CD14-positive monocyte (primary cell): ENCODE data around the gene SLC1A7. TPM values are rescaled to one million over a fixed set of nuclear protein-coding genes. Genes with fewer than 3 reads are reported as not detected.

ENCODE experiments used
- DNase-seq, 3 donors: peaks; one replicate each; pipeline ENCODE4 v3.0.0-alpha.2; 2011 to 2022
- H2AFZ ChIP-seq: 2 replicates; pipeline ENCODE4 v1.6.0; 2012; ENCODE audit warnings: mild to moderate bottlenecking, low read depth, low read length, inconsistent platforms; ENCODE audit not compliant: insufficient read depth, poor library complexity, severe bottlenecking
- H3K27ac ChIP-seq, 2 donors: 1 replicate in 1 of 2; 2 replicates in 1 of 2; pipeline ENCODE4 v1.5.1; 2012 to 2013; ENCODE audit warnings: low read length in 2 of 2, control low read depth in 1 of 2, inconsistent platforms in 1 of 2, low read depth in 1 of 2, mild to moderate bottlenecking in 1 of 2
- H3K27me3 ChIP-seq, 2 donors: one replicate each; pipeline versions ENCODE4 v1.6.0 to v1.6.1; 2011 to 2013; ENCODE audit warnings: low read length in 2 of 2; ENCODE audit not compliant: control insufficient read depth in 2 of 2, insufficient read depth in 2 of 2
- H3K36me3 ChIP-seq, 2 donors: replicated peaks in 1 of 2; 1 replicate in 1 of 2; 2 replicates in 1 of 2; pipeline versions ENCODE4 v1.5.1 to v1.6.1; 2012 to 2013; ENCODE audit warnings: low read length in 2 of 2, control low read depth in 1 of 2, inconsistent platforms in 1 of 2, mild to moderate bottlenecking in 1 of 2; ENCODE audit not compliant: insufficient read depth in 2 of 2, control insufficient read depth in 1 of 2
- H3K4me1 ChIP-seq, 2 donors: 1 replicate in 1 of 2; 2 replicates in 1 of 2; pipeline versions ENCODE4 v1.5.1 to v1.6.1; 2012 to 2013; ENCODE audit warnings: low read length in 2 of 2, control low read depth in 1 of 2, inconsistent platforms in 1 of 2, mild to moderate bottlenecking in 1 of 2, moderate library complexity in 1 of 2; ENCODE audit not compliant: insufficient read depth in 2 of 2, control insufficient read depth in 1 of 2
- H3K4me2 ChIP-seq: replicated peaks from 2 replicates; pipeline ENCODE3; 2012; ENCODE audit warnings: low read length, moderate library complexity, mild to moderate bottlenecking; ENCODE audit not compliant: poor library complexity, severe bottlenecking; ENCODE audit errors: extremely low read depth
- H3K4me3 ChIP-seq, 3 experiments: fragments of 200-600 bp in 1 of 3; sonication (generic) in 1 of 3; replicated peaks in 1 of 3; 1 replicate in 2 of 3; 2 replicates in 1 of 3; pipeline ENCODE4 v1.5.1; 2011 to 2013; ENCODE audit warnings: low read length in 3 of 3, mild to moderate bottlenecking in 3 of 3, control low read depth in 2 of 3, low read depth in 2 of 3, inconsistent platforms in 1 of 3, moderate library complexity in 1 of 3
- H3K79me2 ChIP-seq: 2 replicates; pipeline ENCODE4 v1.6.0; 2012; ENCODE audit warnings: mild to moderate bottlenecking, control low read depth, inconsistent platforms, low read length, moderate library complexity; ENCODE audit not compliant: insufficient read depth
- H3K9ac ChIP-seq: 2 replicates; pipeline ENCODE4 v1.6.0; 2017; ENCODE audit warnings: low read length, mild to moderate bottlenecking; ENCODE audit not compliant: insufficient read depth, poor library complexity, severe bottlenecking
- H3K9me3 ChIP-seq, 2 donors: replicated peaks in 1 of 2; 1 replicate in 1 of 2; 2 replicates in 1 of 2; pipeline versions ENCODE4 v1.5.1 to v1.6.1; 2012 to 2013; ENCODE audit warnings: low read length in 2 of 2, control low read depth in 1 of 2; ENCODE audit not compliant: control insufficient read depth in 1 of 2, insufficient read depth in 1 of 2
- H4K20me1 ChIP-seq: 2 replicates; pipeline ENCODE4 v1.6.0; 2012; ENCODE audit warnings: mild to moderate bottlenecking, low read length, control low read depth, moderate library complexity; ENCODE audit not compliant: insufficient read depth
- H3K27ac Mint-ChIP-seq, 7 donors: one replicate each; pipeline ENCODE4 v1.8.0; 2020; ENCODE audit warnings: mild to moderate bottlenecking in 7 of 7, mixed read lengths in 7 of 7, moderate library complexity in 6 of 7, inconsistent platforms in 2 of 7
- H3K27me3 Mint-ChIP-seq, 3 donors: one replicate each; pipeline ENCODE4 v1.8.0; 2021 to 2022; ENCODE audit warnings: low read depth in 3 of 3, mild to moderate bottlenecking in 3 of 3, mixed read lengths in 3 of 3, moderate library complexity in 3 of 3, inconsistent platforms in 1 of 3
- H3K36me3 Mint-ChIP-seq, 2 donors: one replicate each; pipeline ENCODE4 v1.8.0; 2020; ENCODE audit warnings: mixed read lengths in 2 of 2, inconsistent platforms in 1 of 2, mild to moderate bottlenecking in 1 of 2
- H3K4me1 Mint-ChIP-seq: one replicate; pipeline ENCODE4 v1.8.0; 2020; ENCODE audit warnings: mild to moderate bottlenecking, mixed read lengths
- H3K4me3 Mint-ChIP-seq, 2 donors: one replicate each; pipeline ENCODE4 v1.8.0; 2020; ENCODE audit warnings: mild to moderate bottlenecking in 2 of 2, mixed read lengths in 2 of 2, moderate library complexity in 1 of 2
- H3K9me3 Mint-ChIP-seq, 7 donors: one replicate each; pipeline ENCODE4 v1.8.0; 2020 to 2022; ENCODE audit warnings: mixed read lengths in 7 of 7, mild to moderate bottlenecking in 6 of 7, moderate library complexity in 6 of 7, inconsistent platforms in 2 of 7
- WGBS: methylation state at CpG from one replicate; pipeline ENCODE4 v1.1.5; 2013; ENCODE audit warnings: missing lambda C conversion rate; ENCODE audit not compliant: insufficient coverage; 5-methylcytosine and 5-hydroxymethylcytosine counted together
- intact Hi-C, 2 donors: fragments of 100-400 bp; cut with micrococcal nuclease; formaldehyde crosslinking; loops; one replicate each; pipeline versions ENCODE4 v1.15.0 to v1.15.1; 2023
- polyA plus RNA-seq, 3 donors: library from polyadenylated mRNA; depleted of rRNA in 1 of 3; unstranded in 2 of 3; stranded (reverse) in 1 of 3; fragments of 300-500 nt in 2 of 3; fragments of >200 nt in 1 of 3; fragmentation: Illumina TruSeq in 2 of 3; gene quantifications; 1 replicate in 2 of 3; 2 replicates in 1 of 3; pipeline ENCODE4 v1.2.3, GENCODE V29; 2012 to 2021
- TF ChIP-seq, protein P1 (sequence below): fragments of 200-600 bp; IDR thresholded peaks from one replicate; pipeline ENCODE4 v1.8.0; 2022; ENCODE audit warnings: antibody characterized with exemption, mild to moderate bottlenecking

The SLC1A7 gene
- polyA plus RNA-seq, 3 donors, result not detected

DNA sequence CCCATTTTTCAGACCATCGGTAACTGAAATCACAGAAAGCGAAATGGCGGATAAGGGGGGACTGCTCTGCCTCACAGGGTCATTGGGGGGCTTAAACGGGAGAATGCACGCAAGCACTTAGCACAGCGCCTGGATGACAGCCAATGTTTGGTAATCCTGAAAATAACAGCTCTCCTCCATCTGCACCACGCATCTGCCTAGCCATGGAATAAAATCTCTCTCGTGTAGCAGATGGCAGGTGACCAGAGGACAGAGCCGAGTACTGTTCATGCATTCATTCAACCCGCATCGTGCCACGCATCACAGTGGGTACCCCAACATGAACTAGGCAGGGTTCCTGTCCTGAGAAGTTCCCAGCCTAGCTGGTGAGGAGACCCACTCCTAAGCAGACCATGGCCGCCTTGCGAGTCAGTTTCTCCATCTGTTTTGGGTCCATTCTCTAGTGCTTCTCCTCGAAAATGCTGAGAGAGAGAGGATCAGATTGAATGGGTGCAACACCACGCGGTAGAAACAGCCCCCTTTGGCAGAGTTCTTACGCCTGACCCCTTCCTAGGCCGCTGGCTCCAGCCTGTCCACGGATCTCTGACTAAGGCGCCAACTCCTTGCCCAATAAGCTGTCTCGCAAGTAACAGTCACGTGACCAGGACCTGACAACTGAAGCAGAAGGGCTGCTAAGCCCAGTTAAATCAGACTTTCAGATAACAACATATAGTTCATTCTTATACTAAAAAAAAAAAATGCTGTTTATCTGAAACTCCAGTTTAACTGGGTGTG, 7.3 kb downstream of the SLC1A7 start:
- H3K4me3 Mint-ChIP-seq, result no peak overlapping the region
- H3K27ac Mint-ChIP-seq, result no peak overlapping the region
- no peak overlapping the region for H3K4me3 ChIP-seq
- intact Hi-C loops, result no loop called here
- no peaks in the 10 kb centered on the region for H3K36me3 ChIP-seq
- no peaks in the 10 kb centered on the region for H3K79me2 ChIP-seq
- no peak overlapping the region for H3K27ac ChIP-seq
- H3K4me1 Mint-ChIP-seq, result peaks cover 5% of the 10 kb centered on the region
- H3K27me3 ChIP-seq, result no peaks in the 10 kb centered on the region
- peaks cover 9 to 14% of the 10 kb centered on the region in 2 donors for H3K9me3 ChIP-seq
- 90% methylated on average over 19 of the region's 23 CpGs for WGBS
- peaks cover 6 to 17% (median 13%) of the 10 kb centered on the region in 7 donors for H3K9me3 Mint-ChIP-seq
- TF ChIP-seq, protein P1, sequence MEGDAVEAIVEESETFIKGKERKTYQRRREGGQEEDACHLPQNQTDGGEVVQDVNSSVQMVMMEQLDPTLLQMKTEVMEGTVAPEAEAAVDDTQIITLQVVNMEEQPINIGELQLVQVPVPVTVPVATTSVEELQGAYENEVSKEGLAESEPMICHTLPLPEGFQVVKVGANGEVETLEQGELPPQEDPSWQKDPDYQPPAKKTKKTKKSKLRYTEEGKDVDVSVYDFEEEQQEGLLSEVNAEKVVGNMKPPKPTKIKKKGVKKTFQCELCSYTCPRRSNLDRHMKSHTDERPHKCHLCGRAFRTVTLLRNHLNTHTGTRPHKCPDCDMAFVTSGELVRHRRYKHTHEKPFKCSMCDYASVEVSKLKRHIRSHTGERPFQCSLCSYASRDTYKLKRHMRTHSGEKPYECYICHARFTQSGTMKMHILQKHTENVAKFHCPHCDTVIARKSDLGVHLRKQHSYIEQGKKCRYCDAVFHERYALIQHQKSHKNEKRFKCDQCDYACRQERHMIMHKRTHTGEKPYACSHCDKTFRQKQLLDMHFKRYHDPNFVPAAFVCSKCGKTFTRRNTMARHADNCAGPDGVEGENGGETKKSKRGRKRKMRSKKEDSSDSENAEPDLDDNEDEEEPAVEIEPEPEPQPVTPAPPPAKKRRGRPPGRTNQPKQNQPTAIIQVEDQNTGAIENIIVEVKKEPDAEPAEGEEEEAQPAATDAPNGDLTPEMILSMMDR, result no peak
- H3K36me3 Mint-ChIP-seq, result no peaks in the 10 kb centered on the region
- H3K27me3 Mint-ChIP-seq, result peaks cover 0 to 4% (median 0%) of the 10 kb centered on the region in 3 donors
- no peak overlapping the region for H3K4me2 ChIP-seq
- DNase-seq, result no peak
- H2AFZ ChIP-seq, result no peak overlapping the region
- H3K9ac ChIP-seq, result no peak overlapping the region
- no peaks in the 10 kb centered on the region for H4K20me1 ChIP-seq
- no peaks in the 10 kb centered on the region for H3K4me1 ChIP-seq

DNA sequence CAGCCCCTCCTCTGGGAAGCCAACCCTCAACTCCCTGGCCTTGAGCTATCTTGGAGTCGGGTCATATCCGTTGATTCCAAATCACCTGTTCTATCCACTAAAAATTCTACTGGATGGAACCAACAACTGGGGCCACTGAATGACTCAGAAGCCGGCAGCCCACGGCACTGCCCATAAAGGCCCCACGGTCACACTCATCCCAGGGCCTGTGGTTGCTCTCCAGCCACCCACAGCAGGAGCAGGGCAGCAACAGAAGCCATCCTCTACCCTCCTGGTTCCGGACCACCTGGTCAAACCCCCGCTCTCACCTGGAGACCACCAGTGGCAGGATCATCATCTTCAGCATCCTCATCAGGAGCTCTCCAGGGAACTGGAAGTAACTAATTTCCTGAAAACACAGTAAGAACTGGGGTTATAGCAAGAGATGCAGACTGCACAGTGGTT, 8.4 kb downstream of the SLC1A7 start:
- H3K79me2 ChIP-seq, result no peaks in the 10 kb centered on the region
- no peak overlapping the region for H3K9ac ChIP-seq
- no peaks in the 10 kb centered on the region for H3K4me1 ChIP-seq
- no peak for DNase-seq
- Mint-ChIP-seq H3K4me1 (peaks cover 5% of the 10 kb centered on the region), H3K27ac (no peak overlapping the region), H3K9me3 (peaks cover 6 to 17% (median 12%) of the 10 kb centered on the region in 7 donors), H3K27me3 (peaks cover 0 to 4% (median 0%) of the 10 kb centered on the region in 3 donors), H3K36me3 (no peaks in the 10 kb centered on the region), H3K4me3 (no peak overlapping the region)
- TF ChIP-seq, protein P1, result no peak
- H4K20me1 ChIP-seq, result no peaks in the 10 kb centered on the region
- no peak overlapping the region for H3K4me2 ChIP-seq
- whole genome bisulfite sequencing, result 97% methylated on average over 7 of the region's 7 CpGs
- H2AFZ ChIP-seq, result no peak overlapping the region
- intact Hi-C loops, result no loop called here
- H3K36me3 ChIP-seq, result no peaks in the 10 kb centered on the region
- H3K9me3 ChIP-seq, result peaks cover 9 to 14% of the 10 kb centered on the region in 2 donors
- no peak overlapping the region for H3K27ac ChIP-seq
- no peak overlapping the region for H3K4me3 ChIP-seq
- H3K27me3 ChIP-seq, result no peaks in the 10 kb centered on the region
